GM21737 (cell line): ENCODE measurements around the gene CAPZB.

Experiments
- ATAC-seq: cut with Tn5 transposase; IDR thresholded peaks from one replicate; pipeline ENCODE4 v1.9.1; 2021; ENCODE audit warnings: mild to moderate bottlenecking, moderate library complexity; ENCODE audit not compliant: unreplicated experiment

Gene CAPZB

DNA sequence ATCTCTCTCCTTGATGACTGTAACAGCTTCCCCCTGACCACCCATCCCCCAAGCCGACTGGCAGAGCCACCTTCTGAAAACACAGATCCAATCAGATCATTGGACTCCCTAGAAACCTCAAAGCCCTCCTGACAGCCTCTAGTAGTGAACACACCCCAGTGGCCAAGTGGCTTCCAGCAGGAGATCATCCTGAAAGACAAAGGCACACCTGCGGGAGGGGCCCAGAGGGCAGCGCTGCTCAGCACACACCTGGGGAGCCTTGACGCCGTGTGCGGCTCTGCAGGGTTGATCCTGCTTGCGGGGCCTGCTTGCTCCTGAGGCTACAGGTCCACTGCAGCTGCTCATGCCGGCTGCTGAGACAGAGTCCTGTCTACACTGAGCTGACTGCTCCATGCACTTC is 131.7 kb downstream of the CAPZB start:
- no peak for ATAC-seq

DNA sequence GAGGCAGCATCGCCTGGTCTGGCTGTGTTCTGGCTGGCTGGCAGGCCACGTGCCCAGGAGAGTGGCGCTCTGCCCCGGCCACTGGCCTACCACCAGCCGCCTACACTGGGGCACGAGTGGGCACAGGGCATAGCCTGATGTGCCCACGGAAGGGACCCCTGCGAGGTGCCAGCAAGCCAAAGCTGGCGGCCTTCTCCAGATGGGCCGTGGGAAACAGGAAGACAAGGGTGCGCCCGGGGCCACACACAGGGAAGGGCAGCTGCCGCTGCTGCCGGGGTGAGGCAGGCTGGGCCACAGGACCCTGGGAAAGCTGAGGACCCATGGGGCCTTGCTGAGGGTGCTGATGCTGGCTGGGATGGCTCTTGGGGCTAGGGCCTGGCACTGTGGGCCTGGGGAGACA is 132.5 kb downstream of the CAPZB start:
- no peak for ATAC-seq

DNA sequence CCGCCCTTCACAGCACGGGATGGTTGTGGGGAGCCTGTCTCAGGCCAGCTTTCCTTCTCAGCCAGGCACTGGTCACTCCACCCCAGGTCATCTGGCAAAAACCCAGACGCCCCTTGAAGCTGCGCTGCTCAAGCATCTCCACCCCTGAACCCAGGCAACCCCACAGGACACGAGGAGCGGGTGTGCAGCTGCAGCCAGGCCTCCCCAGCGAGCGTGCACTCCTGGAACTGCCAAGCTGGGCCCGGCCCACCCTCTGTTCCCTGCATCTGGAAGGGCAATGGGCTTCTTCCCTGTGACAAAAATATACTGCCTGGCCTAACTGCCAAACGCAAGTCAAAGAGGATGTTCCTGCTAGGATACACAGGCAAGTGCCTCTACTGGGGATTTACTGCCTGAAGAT is 133.5 kb downstream of the CAPZB start:
- no peak for ATAC-seq

DNA sequence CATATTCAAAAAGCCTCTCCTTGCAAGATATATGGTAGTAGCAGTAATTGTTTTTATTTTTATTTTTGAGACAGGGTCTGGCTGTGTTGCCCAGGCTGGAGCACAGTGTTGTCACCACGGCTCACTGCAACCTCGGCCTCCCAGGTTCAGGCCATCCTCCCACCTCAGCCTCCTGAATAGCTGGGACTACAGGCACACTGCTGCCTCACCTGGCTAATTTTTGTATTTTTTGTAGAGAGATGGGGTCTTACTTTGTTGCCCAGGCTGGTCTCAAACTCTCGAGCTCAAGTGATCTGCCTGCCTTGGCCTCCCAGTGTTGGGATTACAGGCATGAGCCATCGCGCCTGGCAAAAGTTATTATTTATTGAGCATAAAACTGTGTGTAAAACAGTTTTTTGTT is 134.8 kb downstream of the CAPZB start:
- ATAC-seq = no peak

DNA sequence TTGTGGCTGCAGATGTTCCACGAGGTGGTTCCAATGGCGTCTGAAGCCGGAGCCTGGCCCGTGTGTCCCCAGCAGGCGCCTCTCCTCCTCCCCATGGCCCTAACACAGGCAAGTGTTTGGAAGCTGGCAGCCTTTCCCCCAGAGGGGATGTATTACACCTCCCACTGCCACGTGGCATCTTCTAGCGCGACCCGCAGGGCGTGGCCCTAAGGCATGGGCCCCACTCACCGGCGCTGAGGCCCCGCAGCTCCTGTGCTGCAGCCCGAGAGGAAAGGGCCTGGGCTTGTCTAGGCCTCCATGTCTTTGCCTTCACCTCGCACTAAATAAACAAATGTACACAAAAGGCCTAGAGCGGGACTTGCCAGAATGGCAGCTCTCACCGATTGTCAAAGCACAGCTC is 135.3 kb downstream of the CAPZB start:
- no peak for ATAC-seq

DNA sequence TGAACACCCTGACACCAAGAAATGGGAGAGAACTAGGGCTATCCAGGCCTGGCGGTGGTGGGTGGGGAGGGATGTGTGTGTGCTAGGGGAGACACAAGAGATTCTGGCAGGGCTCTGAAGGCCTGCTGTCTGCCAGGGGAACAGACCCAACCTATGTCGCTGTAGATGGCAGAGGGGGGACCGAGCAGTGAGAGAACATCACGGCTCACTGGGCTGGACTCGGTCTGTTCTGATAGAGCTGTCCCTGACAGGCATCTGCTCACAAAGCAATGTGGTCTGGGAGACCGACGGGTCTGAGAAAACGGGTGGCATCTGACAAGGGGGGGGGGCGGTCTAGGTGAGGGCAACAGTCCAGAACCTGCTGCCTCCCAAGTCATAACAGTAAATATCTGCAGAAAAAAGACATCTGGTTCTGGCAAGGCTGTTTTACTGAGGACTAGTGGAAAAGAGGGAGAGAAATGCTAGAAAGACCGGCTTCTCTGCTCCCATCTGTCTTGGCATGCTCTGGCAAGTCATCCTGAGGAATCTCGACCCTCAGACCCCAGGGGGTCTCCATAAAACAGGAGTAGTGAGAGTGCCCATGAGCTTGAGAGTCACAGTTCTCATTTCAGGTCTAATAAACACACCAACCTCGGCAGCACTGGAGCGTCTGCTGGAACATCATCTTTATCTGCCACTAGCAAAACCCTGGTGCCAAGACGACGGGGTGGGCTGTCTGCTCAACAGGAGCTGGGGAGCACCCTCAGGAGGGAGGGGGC is 136.7 kb downstream of the CAPZB start:
- no peak for ATAC-seq

DNA sequence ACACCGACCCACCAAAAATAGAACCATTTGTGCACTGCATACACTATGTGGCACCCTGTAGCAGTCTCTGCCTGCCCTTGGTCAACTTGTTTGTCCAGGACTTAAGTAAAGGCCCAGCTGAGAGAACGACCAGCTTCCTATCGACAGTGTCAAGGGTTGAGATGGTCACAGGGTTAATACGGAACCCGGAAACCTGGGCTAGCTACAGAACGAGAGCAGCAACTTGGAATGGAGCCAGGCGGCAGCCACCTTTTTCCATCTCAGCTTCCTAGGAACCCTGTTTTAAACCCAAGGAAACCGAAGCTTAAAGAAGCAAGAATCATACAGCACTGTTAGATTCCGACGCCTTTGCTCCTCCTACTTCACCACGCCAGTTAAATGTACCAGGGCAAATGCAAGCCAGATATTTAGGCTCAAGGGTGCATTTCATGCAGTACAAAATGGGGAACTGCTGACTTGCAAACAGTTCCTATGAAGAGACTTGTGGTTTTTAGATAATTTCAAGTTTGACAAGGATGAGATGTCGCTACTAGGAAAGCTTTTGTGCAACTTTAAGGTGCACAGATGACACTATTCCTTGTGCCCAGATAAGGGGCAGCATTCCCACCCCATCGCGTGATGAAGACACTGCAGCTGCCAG is 137.7 kb downstream of the CAPZB start:
- no peak for ATAC-seq

DNA sequence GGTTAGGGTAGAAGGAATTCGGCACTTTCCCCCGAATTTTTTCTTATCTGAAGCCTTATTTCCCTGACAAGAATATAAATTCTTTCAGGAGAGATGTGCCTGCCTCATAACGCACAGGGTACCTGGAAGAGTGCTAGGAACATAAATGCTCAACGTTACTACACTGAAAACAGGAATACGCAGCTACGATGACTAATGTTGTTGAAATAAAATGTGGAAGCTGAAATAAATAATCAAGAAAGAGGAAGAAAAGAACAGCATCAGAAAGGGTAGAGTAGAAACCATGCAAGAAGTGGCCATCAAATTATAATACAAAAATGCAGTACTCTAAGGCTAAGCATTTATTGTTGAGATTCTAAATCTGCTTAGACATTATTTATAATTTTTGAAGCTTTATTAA is 139.3 kb downstream of the CAPZB start:
- ATAC-seq = no peak

DNA sequence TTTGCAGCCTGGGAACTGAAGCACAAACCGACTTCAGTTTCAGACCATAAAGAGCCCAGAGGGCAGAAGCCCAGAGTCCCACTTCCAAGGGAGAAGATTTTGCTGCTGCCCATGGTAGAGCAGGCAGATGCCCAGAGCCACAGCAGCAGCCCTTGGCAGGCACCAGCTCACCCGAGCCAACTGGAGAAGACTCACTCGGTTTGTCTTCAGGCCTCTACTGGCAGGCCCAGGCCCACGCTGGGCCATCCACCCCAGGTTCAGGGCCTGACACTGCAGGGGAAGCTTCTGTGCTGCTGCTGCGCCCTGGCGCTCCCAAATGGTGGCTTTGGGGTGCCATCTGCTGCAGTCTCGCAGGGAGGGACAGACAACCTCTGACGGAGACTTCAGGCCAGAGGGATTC is 139.9 kb downstream of the CAPZB start:
- no peak for ATAC-seq

DNA sequence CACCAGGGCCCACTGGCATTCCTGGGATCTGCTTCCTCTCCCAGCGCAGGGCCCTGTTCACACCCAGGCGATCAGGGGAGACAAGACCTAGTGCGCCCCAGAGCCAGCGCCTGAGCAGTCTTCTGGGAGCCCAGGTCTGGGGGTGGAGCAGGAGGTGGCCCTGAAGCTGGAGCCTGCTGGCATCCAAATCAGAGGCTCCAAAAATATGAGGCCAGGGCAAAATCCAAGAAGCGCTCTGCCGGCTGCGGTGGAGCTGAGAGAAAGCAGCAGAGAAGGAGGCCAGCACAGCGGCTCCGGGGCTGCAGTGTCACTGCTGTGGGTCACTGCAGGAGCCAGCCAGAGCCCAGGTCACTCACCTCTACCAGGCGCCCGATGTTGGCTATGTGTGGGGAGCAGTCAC is 140.5 kb downstream of the CAPZB start:
- no peak for ATAC-seq

DNA sequence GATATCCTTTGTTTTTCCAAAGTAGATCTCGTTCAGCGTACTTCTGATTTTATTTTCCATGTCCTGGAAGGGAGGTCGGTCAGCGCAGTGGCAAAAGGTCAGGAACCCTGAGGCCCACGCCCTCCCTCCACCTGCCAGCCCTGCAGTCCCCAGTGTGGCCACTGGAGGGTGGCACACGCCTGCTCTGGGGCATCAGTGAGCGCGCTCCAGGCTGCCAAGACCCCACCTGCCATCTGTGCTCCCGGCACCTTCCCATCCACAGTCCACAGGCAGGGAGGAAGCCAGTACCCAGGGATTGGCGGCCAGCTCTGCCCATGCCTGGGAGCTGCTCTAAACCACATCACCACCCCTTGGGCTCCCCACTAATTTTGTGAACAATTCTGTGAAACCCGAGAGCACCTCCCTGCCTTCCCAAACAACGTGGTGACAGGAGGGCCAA is 140.9 kb downstream of the CAPZB start:
- ATAC-seq = no peak

DNA sequence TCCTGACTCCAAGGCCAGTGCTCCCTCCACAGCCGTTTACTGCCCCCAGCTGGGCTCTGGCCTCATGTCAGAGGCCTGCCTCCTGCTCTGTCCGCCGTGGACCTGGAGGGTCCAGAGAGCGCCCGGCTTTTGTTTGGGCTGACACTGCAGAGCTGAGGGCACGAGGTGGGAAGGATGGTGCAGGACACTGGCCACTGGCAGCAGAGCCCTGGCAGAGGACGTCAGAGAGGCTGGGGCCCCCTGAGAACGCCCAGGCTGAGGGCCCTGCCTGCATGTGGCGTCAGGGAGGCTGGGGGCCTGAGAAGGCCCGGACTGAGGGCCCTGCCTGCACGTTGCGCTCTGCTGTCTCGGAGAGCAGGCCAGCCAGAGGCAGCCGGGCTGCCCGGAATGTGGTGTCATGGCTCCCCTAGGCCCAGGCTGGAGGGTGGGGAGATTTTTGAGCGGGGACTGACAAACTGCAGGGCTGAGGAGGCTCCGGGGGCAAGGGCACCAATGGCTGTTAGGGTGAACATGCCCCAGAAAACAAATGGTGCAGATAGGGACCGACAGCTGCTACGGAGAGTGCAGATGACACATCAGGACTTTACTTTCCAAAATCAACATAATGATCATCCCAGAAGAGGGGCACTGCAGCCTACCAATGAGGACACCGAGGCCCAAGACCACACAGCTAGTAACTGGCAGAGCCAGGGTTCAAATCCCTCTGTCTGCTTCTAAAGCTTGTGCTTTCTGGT is 141.6 kb downstream of the CAPZB start:
- no peak for ATAC-seq

DNA sequence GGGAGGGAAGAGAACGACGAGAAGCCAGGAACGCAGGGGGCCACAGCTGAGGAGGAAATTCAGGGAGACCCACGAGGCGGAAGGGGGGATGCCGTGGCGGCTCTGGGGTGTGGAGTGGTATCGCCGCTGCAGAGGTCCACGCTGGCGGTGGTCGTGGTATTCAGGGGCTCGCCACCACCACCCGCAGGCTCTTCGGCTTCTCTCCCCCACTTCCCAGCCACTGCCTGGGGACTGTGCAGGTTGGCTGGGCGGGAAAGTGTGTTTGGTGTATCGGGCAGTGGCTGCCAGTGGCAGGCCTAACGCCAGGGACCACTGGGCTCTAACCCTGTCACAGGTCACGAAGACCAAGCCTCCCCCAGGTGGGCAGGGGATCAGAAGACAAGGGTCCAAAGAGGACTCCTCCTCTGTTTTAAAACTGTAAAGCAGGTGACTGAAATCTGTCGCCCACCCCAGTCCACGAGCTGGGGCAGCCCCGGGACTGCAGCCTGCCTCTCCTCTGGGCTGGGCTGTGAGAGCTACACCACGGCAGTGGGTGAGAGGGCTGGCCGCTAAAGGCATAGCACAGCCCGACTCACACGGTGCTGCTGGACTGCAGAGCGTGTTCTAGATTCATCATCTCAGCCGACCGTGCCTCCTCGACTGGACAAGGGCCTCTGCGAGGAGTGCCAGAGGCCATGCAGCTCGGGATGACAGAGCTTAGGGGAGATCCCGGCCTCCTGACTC is 142.3 kb downstream of the CAPZB start:
- no peak for ATAC-seq

DNA sequence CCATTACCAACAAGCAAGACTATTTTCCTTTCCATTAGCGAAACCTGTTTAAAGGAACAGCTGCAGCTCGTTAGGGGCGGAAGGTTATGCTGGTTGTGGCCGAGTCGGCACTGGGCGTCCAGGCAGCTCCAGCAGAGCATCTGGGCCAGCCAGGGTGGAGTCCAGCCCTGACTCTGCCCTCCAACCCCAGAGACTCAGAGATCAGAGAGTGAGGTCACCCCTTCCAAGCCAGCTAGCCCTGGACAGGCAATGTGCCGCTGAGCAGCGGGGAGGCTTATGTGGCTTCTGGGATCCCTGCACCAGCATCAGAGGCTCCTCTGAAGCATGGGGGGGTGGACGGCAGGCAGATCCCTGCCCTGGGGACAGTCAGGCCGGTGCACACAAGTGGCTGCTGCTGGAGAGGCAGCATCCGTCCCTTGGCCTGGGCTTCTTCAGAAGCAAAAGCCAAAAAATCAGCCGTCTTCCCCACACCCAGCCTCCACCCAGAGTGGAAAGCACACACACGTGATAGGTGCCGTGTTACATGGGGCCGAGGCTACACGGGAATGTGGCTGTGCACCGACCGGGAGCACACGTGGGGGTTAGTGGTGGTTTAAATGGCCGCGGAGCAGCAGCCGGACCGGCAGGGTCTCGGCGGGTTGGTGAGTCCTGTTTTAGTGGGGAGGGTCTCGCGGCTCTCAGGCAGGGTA is 143.1 kb downstream of the CAPZB start:
- no peak for ATAC-seq

DNA sequence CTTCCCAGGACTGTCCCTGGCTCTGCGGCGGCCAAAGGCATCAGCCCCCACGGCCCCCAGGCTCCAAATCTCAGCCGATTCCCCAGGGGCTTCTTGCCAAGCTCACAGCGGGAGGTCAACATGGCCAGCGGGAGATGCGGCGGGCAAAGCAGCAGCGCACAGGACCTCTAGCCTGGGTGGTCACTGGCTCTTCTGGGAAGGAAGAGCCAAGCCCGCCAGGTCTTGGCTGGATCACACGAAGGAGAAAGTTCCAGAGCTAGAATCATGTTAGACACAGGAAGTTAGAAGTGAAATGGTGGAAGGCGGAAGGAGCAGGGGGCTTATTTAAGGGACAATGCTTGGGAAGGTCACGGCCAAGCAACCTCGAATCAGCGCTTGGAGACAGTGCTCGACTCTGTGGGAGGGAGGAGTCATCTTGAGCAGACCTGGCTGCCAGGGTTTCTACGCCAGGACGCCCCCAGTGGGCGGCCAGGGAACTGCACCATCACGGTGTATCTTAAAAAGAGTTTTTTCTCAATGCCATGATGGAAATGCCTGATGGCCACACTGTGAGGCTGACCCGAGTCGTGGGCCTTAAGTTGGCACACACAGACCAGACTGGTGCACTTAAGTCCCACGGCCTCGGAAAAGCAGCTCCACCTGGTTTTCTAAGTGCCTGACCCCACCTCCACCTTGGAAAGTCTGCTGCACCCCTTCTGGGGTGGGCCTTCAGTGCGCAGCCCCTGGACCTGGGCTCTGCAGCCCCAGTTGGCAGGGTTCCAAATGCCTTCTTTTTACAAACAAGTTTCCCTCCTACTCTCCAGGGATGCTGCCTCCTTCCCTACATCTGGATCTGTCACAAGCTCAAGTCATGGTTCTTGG is 143.9 kb downstream of the CAPZB start:
- ATAC-seq = no peak

DNA sequence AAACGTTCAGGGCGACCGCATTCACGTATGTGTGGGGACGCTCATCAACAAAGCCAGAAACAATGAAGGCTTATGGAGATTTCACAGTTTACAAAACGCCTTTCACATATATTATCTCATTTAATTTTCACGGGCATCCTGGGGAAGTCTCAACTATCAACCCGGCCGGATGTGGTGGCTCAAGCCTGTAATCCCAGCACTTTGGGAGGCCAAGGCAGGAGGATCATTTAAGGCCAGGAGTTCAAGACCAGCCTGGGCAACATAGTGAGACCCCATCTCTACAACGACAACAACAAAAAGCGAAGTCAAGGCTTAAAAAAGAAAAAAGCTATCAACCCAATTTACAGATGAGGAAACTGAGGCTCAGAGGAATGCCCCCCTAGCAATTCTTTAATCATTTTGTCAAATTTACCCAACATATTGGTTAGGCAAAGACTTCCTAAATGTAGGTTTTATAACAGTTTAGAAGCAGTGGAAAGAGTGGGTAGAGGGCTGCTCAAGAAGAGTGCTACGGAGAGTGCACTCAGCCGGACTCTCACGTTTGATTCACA is 144.9 kb downstream of the CAPZB start:
- ATAC-seq = no peak

DNA sequence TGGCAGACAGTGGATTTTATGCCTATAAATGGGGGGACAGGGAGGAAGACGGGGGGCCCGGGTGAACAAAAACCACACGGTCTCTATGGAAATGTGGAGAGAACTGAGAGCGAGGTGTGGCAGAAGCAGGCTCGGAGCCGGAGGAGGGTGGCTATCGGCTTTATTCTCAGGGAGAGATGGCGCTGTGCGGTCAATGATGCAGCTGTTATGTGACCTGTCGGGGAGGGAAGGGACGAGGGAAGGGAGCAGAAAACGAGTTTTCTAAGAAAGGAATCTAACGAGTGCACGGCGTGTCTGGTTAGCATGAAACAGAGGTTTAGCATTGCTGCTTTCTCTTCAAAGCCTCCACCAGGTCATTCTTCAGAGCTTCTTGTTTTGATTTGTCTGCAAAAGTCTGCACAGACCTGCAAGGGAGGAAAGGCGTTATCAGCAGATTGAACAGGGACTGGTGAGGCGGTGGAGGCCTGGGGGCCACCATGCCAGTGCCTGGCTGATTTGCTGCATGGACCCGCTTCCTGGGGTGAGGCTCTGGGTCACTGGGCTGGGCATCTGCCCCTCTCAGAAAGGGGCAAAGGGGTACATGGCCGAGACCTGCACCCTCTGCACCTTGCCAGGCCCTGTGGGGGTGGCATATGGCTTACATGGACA is 146.0 kb downstream of the CAPZB start:
- ATAC-seq = no peak

DNA sequence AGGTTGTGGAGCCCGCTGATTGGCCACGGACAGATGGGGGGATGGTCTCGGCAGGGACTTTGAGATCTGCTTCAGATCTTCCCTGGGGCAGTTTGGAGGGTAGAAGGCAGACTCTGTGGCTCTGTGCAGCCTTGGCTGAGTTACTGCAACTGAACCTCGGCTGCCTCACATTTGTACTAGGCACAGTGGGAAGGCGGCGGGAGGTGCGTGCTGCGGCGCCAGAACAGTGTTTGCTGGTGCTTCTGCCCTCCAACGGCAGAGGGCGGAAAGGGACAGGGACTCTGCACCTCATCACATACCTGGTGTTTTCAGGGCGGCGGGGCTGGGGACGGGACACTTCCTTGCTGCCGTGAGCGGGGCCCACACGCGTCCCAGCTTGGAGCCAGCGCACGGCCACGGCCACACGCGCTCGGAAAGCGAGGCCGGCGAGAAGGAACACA is 147.0 kb downstream of the CAPZB start:
- ATAC-seq = no peak

DNA sequence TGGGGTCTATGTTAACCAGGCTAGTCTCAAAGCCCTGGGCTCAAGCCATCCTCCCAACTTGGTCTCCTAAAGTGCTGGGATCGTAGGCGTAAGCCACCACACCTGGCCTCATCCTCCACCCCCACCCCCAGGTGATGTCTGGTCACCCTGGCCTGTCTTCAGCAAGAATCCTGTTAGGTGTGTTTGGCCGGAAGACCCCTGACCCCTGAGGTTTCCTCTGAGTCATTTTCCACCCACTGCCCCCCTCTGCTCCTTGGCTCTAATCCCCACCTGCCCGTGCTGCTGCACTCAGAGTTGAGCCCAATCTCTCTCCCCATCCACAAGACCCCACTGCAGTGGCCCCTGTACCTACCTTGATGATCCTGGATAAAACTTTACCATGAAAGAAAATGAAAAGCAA is 148.1 kb downstream of the CAPZB start:
- no peak for ATAC-seq
